MCF 10A (cell line): ENCODE results near the gene UBR1. TPM values are rescaled to one million over a fixed set of nuclear protein-coding genes. Genes with fewer than 3 reads are reported as not detected.

Experiments
- BruUV-seq: library from RNA; stranded (reverse); fragments of 400-500 nt; replicated peaks from 2 replicates; lab custom pipeline; 2021; lab: Mats Ljungman, UMichigan
- CTCF ChIA-PET: fragments of 300-600 bp; sonication (Branson Sonifier 250); formaldehyde crosslinking; extraction: SDS; loops from one replicate; lab custom pipeline; 2021; ENCODE audit warnings: antibody characterized with exemption, inconsistent platforms; lab: Yijun Ruan, JAX
- POLR2A ChIA-PET: fragments of 300-600, 350-650 bp; sonication (Branson Sonifier 250); formaldehyde crosslinking; extraction: SDS; loops from one replicate; lab custom pipeline; 2020; ENCODE audit warnings: antibody characterized with exemption, inconsistent platforms; lab: Yijun Ruan, JAX
- DNase-seq: peaks from one replicate; pipeline ENCODE4 v3.0.0-alpha.2; 2018; ENCODE audit not compliant: unreplicated experiment
- H3K27ac Mint-ChIP-seq: one replicate; pipeline ENCODE4 v1.8.0; 2022; ENCODE audit warnings: mild to moderate bottlenecking, low read depth, mixed read lengths; ENCODE audit not compliant: unreplicated experiment
- H3K27me3 Mint-ChIP-seq: one replicate; pipeline ENCODE4 v1.8.0; 2022; ENCODE audit warnings: mixed read lengths; ENCODE audit not compliant: insufficient read depth, unreplicated experiment
- H3K36me3 Mint-ChIP-seq: one replicate; pipeline ENCODE4 v1.8.0; 2022; ENCODE audit warnings: mild to moderate bottlenecking, moderate library complexity, mixed read lengths; ENCODE audit not compliant: insufficient read depth, unreplicated experiment
- H3K4me1 Mint-ChIP-seq: one replicate; pipeline ENCODE4 v1.8.0; 2022; ENCODE audit warnings: mixed read lengths; ENCODE audit not compliant: insufficient read depth, unreplicated experiment
- H3K4me3 Mint-ChIP-seq: one replicate; pipeline ENCODE4 v1.8.0; 2022; ENCODE audit warnings: mild to moderate bottlenecking, moderate library complexity, mixed read lengths; ENCODE audit not compliant: unreplicated experiment
- H3K9me3 Mint-ChIP-seq: one replicate; pipeline ENCODE4 v1.8.0; 2022; ENCODE audit warnings: mixed read lengths; ENCODE audit not compliant: unreplicated experiment
- CTCF ChIP-seq: fragments of 200-600 bp; IDR thresholded peaks from one replicate; pipeline ENCODE4 v1.8.0; 2022; ENCODE audit warnings: antibody characterized with exemption, mild to moderate bottlenecking; ENCODE audit not compliant: unreplicated experiment
- intact Hi-C: fragments of 100-400 bp; cut with micrococcal nuclease; formaldehyde crosslinking; loops from 2 replicates; pipeline ENCODE4 v1.14.1; 2022
- total RNA-seq: library from RNA; stranded (reverse); gene quantifications from 2 replicates; pipeline ENCODE4 v1.2.3, GENCODE V29; 2022

UBR1 gene
- total RNA-seq, 1 experiment from 2014 or later, result 25.6 TPM

DNA sequence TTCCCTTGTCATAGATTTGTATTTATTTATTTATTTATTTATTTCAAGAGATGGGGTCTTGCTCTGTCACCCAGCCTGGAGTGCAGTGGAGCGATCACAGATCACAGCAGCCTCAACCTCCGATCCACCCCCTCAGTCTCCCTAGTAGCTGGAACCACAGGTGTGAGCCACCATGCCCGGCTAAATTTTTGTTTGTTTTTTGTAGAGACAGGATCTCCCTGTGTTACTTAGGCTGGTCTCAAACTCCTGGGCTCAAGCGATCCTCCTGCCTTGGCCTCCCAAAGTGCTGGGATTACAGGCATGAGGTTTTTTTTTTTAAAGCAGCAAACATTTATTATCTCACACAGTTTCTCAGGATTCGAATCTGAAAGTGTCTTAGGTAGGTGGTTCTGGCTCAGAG is 187.8 kb downstream of the UBR1 start:
- no TSS peak for BruUV-seq
- ChIA-PET POLR2A (interaction anchor here (0.7 to 1.9 kb wide), 5 partner anchors 10 to 166 kb away, joined by 3 to 9 read pairs (median 3); no protein-coding TSS in a partner anchor), CTCF (interaction anchor here (0.7 to 1.8 kb wide), 3 partner anchors 117 to 1567 kb away, joined by 3 to 9 read pairs (median 5); no protein-coding TSS in a partner anchor)
- no peak for TF ChIP-seq CTCF
- peaks cover 15% of the 10 kb centered on the region for H3K4me1 Mint-ChIP-seq
- H3K27ac Mint-ChIP-seq, result peak overlapping the region; percentile 47
- intact Hi-C loops, result loop anchor here (10.0 kb wide), 1 partner anchor 83 kb away; no protein-coding TSS in a partner anchor
- peak overlapping the region; percentile 85 for H3K4me3 Mint-ChIP-seq
- H3K27me3 Mint-ChIP-seq, result no peaks in the 10 kb centered on the region
- DNase-seq, result no peak
- H3K36me3 Mint-ChIP-seq, result peaks cover 7% of the 10 kb centered on the region
- no peaks in the 10 kb centered on the region for H3K9me3 Mint-ChIP-seq

- intact Hi-C loops, result loop anchor here (10.0 kb wide), 1 partner anchor 81 kb away; no protein-coding TSS in a partner anchor
- BruUV-seq, result no TSS peak
Observed at GRCh38 chr15:42915654-42916315, 190.1 kb downstream of the UBR1 start.

DNA sequence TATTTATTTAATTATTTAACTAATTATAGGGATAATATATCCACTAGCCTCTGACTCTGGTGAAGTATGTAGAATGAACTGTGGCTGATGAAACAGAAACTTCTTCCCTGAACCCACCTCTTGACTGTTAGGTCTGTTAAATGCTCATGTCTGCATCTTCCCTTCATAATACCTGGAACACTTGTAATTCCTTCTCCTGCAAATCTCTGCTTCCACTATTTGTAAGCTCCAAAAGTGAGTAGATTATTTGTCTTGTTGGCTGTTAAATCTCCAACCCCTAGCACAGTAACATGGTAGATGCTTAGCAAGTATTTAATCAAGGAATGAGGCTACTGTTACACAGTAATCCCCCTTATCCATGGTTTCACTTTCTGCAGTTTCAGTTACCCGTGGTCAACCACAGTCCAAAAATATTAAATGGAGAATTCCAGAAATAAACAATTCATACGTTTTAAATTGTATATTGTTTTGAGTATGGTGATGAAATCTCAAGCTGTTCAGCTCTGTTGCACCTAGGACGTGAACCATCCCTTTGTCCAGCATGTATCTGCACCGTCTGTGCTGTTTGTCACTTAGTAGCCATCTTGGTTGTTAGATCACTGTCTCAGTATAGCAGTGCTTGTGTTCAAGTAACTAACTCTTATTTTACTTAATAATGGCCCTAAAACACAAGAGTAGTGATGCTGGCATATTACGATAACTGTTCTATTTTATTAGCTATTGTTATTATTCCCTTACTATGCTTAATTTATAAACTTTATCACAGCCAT is 190.9 kb downstream of the UBR1 start:
- CTCF ChIA-PET, result interaction anchor here (0.7 to 1.1 kb wide), 2 partner anchors 11 to 216 kb away, joined by 3 to 7 read pairs; no protein-coding TSS in a partner anchor
- DNase-seq, result no peak
- POLR2A ChIA-PET, result interaction anchor here (0.6 kb wide), 2 partner anchors 14 to 591 kb away, joined by 3 to 4 read pairs; no protein-coding TSS in a partner anchor
- BruUV-seq, result no TSS peak
- peaks cover 26% of the 10 kb centered on the region for H3K4me1 Mint-ChIP-seq
- H3K27ac Mint-ChIP-seq, result peak overlapping the region; percentile 9
- H3K36me3 Mint-ChIP-seq, result peaks cover 7% of the 10 kb centered on the region
- H3K4me3 Mint-ChIP-seq, result no peak overlapping the region
- intact Hi-C loops, result loop anchor here (10.0 kb wide), 1 partner anchor 80 kb away; no protein-coding TSS in a partner anchor
- H3K27me3 Mint-ChIP-seq, result no peaks in the 10 kb centered on the region
- TF ChIP-seq CTCF, result no peak
- H3K9me3 Mint-ChIP-seq, result no peaks in the 10 kb centered on the region

More at GRCh38 chr15:42915654-42916315, 190.1 kb downstream of the UBR1 start:
- no peak overlapping the region for H3K4me3 Mint-ChIP-seq
- H3K36me3 Mint-ChIP-seq, result peaks cover 7% of the 10 kb centered on the region
- TF ChIP-seq CTCF, result no peak
- ChIA-PET CTCF (interaction anchor here (0.7 to 1.1 kb wide), 3 partner anchors 12 to 808 kb away, joined by 3 to 7 read pairs (median 3); no protein-coding TSS in a partner anchor), POLR2A (interaction anchor here (0.7 kb wide), 1 partner anchor 179 kb away, joined by 3 read pairs; no protein-coding TSS in a partner anchor)
- no peak overlapping the region for H3K27ac Mint-ChIP-seq
- DNase-seq, result no peak
- H3K4me1 Mint-ChIP-seq, result peaks cover 20% of the 10 kb centered on the region
- no peaks in the 10 kb centered on the region for H3K9me3 Mint-ChIP-seq
- H3K27me3 Mint-ChIP-seq, result no peaks in the 10 kb centered on the region
